Stimulated activated CD8-positive, alpha-beta memory T cell treated with anti-CD3 and anti-CD28 coated beads, Interleukin-15, amount 100 ng/mL, for 48 hours (primary cell): ENCODE results near the gene LHFPL5.

Experiments used
- DNase-seq, 2 donors: peaks; one replicate each; pipeline ENCODE4 v3.0.0-alpha.2; 2020; ENCODE audit warnings: low read depth in 2 of 2

The LHFPL5 gene

GRCh38 chr6:35794536-35795452, 10.4 kb upstream of the LHFPL5 start:
- no peak for DNase-seq

DNA sequence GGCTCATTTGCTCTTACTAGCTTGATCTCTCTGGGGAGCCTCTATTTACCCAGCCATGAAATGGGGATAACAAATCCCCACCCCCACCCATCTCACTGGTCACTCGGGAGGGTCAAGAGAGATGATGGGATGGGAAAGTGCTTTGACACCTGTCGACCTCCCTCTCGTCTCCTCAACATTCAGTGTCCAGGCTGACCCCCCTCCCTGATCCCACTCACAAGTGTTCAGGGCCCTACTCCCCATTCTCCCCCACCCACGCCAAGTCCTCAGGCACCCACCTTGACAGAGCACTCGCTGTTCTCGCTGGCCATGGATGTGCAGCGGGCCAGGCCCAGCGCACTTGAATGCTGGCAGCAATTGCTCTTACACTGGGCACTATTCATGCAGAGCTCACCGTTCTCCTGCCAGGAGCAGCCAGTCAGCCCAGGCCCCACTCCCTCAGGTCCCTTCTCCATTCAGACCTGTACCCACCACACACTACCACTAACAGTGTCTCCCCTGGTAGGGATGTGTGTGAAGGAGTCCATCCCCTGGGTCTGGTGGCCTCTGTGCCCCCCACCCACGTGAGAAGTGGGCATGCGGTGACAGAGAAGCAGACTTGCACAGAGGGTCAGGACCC, 9.6 kb upstream of the LHFPL5 start:
- no peak for DNase-seq

- no peak for DNase-seq
These were observed 8.9 kb upstream of the LHFPL5 start for GRCh38 chr6:35796236-35796635.

- no peak for DNase-seq
These were observed 7.2 kb upstream of the LHFPL5 start for GRCh38 chr6:35797837-35798526.

GRCh38 chr6:35798706-35799105, 6.4 kb upstream of the LHFPL5 start:
- DNase-seq: no peak

GRCh38 chr6:35801148-35801547, 4.0 kb upstream of the LHFPL5 start:
- no peak for DNase-seq

- no peak for DNase-seq
These were observed 3.5 kb downstream of the LHFPL5 start for GRCh38 chr6:35808688-35809087.

GRCh38 chr6:35809809-35810208, 4.7 kb downstream of the LHFPL5 start:
- DNase-seq: no peak

DNA sequence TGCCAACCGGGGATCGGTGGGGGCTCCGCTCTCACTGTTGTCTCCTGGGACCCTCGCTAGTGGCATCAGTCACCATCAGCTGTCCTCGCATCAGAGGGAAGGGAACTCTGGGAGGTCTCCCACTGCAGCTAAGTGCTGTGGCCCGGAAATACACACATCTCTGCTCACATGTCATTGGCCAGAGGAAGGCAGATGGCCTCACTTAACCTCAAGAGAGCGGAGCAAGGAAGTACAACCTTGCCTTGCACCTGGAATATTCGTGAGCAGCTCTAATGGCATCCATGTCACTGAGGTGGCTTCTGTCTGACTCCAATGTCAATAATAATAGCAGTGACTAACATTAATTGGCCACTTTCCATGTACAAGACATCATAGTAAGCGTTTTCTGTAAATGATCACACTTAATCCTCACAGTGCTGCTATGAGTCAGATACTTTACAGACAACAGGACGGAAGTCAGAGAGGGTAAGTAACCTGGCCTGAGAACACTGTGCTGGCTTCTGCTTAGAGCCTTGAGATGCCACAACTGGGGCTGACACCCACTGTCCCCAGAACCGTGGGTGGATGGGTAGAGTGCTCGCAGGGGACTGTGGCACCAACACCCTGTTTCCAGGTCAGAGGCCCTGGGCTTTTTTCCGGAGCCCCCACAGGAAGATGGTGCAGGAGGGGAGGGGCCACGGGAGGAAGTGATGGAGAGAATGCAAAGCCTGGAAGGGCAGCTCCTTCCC, 6.0 kb downstream of the LHFPL5 start:
- no peak for DNase-seq

GRCh38 chr6:35811699-35811995, 6.5 kb downstream of the LHFPL5 start:
- no peak for DNase-seq

DNA sequence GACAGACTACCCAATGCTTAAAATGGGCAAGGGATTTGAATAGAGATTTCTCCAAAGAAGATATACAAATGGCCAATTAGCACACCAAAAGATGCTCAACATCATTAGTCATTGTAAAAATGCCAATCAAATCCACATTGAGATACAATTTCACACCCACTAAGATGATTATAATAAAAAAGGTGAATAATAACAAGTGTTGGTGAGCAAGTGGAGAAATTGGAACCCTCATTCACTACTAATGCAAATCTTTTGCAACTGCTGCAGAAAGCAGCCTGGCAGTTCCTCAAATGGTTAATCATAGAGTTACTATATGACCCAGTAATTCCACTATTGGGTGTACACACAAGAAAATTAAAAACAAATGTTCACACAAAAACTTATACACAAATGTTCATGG, 12.4 kb downstream of the LHFPL5 start:
- no peak for DNase-seq

DNA sequence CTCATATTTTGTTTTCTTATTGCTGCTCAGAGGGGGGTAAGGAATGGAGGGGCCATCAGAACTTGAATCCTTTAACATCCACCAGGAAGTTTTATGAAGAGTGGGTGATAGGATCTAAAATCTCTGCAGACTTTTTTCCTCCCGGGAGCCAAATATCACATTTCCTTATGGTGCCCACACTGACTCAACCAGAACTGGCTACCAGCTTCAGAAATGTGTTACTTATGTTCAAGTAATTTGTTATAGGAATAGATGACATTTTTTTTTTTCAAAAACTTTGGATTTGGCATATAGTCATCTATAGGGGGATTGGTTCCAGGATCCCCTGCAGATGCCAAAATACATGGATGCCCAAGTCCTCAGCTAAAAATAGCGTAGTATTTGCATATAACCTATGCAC, 18.4 kb downstream of the LHFPL5 start:
- DNase-seq: no peak

- DNase-seq: no peak
These were observed 19.5 kb downstream of the LHFPL5 start for GRCh38 chr6:35824552-35825192.

DNA sequence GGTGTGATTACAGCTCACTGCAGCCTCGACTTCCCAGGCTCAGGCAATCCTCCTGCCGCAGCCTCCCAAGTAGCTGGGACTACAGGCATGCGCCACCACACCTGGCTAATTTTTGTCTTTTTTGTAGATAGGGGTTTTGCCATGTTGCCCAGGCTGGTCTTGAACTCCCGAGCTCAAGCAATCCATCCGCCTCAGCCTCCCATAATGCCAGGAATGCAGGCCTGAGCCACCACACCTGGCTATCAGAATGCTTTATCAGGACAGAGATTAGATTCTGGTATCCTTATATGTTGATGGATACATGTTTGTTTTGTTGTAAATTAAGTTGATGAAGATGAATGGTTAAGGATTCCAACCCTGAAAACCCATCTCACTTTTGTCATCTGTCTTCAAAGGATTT, 24.2 kb downstream of the LHFPL5 start:
- no peak for DNase-seq

GRCh38 chr6:35831257-35832007, 26.3 kb downstream of the LHFPL5 start:
- DNase-seq: no peak

DNA sequence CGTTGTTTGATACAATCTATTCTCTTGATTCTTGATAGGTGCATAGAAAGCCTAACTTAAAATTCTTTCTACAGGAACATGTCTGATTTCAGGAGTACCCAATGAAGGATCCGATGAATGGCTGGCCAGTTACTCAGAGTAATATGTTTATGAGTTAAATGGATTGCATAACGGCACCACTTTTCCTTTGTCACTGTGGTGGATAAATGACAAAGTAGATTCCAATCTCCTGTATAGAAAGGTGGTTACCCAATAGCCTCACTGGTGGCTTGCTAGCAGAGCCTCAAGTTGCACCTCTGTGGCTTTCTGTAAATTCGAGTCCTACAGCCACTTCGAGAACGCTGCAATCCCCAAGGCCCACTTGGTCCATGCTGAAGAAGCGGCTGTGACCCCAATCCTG, 28.4 kb downstream of the LHFPL5 start:
- DNase-seq: no peak

- no peak for DNase-seq
These were observed 33.9 kb downstream of the LHFPL5 start for GRCh38 chr6:35839019-35839418.

GRCh38 chr6:35842381-35842780, 37.2 kb downstream of the LHFPL5 start:
- DNase-seq: no peak

- DNase-seq: no peak
These were observed 39.1 kb downstream of the LHFPL5 start for GRCh38 chr6:35844290-35844689.

DNA sequence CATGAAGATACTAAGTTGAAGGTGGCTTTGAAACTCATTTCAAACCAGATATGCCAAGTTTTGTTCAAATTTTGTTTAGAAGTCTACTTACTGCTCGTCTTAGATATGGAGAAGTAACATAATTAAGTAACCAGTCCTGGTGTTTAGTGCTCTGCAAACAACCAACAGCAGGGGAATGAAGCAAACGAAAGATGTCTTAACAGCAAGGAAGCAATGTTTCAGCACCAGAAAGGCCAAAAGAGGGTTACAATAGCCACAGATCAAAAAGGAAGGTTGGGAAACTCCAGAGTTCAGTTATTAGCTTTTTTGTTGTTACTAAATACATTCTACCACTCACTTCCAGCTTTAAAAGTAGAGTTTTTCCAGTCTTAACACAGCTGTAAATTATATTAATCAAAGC, 45.1 kb downstream of the LHFPL5 start:
- no peak for DNase-seq

DNA sequence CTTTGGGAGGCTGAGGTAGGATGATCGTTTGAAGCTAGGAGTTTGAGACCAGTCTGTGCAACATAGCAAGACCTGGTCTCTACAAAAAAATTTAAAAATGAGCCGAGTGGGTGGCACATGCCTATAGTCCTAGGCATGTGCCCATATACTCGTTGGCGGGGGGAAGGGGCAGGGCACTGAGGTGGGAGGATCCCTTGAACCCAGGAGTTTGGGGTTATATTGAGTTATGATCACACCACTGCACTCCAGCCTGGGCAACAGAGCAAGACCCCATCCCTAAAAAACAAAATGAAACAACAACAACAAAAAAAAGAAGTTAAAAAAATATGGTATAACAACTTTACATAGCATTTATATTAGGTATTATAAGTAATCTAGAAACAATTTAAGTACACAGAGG, 47.8 kb downstream of the LHFPL5 start:
- no peak for DNase-seq
